IPS-18c (cell line): ENCODE data around the gene ORMDL2.
"Not testable (repeated sequence)": the region's sequence is repeated elsewhere in the genome, so short reads cannot be mapped to it uniquely, and the experiment has no call there.

Experiments
- H3K4me3 ChIP-seq: 2 replicates; pipeline ENCODE4 v1.7.0; 2013; ENCODE audit warnings: low read depth, mild to moderate bottlenecking, low read length, moderate library complexity; ENCODE audit not compliant: insufficient read depth
- H3K9me3 ChIP-seq: one replicate; pipeline ENCODE4 v1.6.1; 2013; ENCODE audit warnings: mild to moderate bottlenecking, low read length, moderate library complexity; ENCODE audit not compliant: control insufficient read depth, insufficient read depth

Gene ORMDL2

DNA sequence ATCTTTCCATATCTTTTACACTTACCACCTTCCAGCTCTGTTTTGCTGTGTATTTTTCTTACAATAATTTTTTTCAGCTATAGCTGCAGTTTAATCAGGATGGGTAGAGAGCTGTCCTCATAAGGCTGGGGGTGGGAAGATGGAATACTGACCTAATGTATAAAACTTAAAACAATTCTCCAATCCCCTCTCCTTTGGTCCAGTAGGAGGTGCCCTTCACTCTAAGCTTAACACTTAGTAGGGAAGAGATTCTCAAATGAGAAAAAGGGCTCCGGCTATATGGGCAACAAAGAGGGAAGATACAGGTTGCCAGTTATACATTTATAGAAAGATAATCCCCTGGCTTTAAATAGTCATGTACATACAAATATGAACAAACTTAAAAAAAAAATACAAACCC is 2.8 kb downstream of the ORMDL2 start:
- Histone ChIP-seq H3K4me3 (no peak overlapping the region), H3K9me3 (no peaks in the 10 kb centered on the region)

- Histone ChIP-seq H3K9me3 (no peaks in the 10 kb centered on the region), H3K4me3 (no peak overlapping the region)
Measured at GRCh38 chr12:55822228-55822627, 4.4 kb downstream of the ORMDL2 start.

DNA sequence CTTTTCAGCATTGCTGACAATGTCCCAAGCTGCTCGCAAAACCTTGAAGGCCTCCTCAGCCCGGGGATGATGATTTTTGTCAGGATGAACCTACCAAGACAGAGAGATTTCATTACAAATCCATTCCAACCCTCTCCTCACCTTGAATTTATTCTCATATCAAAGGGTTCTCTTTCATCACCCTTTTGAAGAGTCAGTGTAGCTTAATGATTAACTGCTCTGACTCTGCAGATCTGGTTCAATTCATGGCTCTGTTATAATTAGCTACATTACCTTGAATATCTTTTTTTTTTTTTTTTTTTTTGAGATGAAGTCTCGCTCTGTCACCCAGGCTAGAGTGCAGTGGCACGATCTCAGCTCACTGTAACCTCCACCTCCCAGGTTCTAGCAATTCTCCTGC is 5.6 kb downstream of the ORMDL2 start:
- Histone ChIP-seq H3K9me3 (no peaks in the 10 kb centered on the region), H3K4me3 (no peak overlapping the region)

DNA sequence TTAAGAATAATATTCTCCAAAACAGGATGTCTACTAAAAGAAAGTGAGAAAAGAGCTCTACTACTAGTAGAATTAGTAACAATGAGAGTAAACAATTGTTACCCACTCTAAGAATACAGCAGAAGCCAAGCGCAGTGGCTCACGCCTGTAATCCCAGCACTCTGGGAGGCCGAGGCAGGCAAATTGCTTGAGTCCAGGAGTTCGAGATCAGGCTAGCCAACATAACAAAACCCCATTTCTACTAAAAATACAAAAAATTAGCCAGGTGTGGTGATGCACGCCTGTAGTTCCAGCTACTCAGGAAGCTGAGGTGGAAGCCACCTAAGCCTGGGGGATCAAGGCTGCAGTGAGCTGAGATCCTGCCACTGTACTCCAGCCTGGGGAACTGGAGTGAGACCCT is 6.9 kb downstream of the ORMDL2 start:
- H3K4me3 ChIP-seq, result no peak overlapping the region
- no peaks in the 10 kb centered on the region for H3K9me3 ChIP-seq

- Histone ChIP-seq H3K4me3 (no peak overlapping the region), H3K9me3 (no peaks in the 10 kb centered on the region)
Measured at GRCh38 chr12:55827806-55828205, 10.0 kb downstream of the ORMDL2 start.

- Histone ChIP-seq H3K9me3 (no peaks in the 10 kb centered on the region), H3K4me3 (peak overlapping the region; percentile 62)
Measured at GRCh38 chr12:55828357-55828756, 10.5 kb downstream of the ORMDL2 start.

GRCh38 chr12:55829967-55830600 is 12.2 kb downstream of the ORMDL2 start:
- Histone ChIP-seq H3K4me3 (peak overlapping the region; percentile 98), H3K9me3 (no peaks in the 10 kb centered on the region)

GRCh38 chr12:55830601-55831446 is 13.0 kb downstream of the ORMDL2 start:
- Histone ChIP-seq H3K4me3 (peak overlapping the region; percentile 98), H3K9me3 (no peaks in the 10 kb centered on the region)

GRCh38 chr12:55831447-55831815 is 13.6 kb downstream of the ORMDL2 start:
- Histone ChIP-seq H3K4me3 (peak overlapping the region; percentile 98; the same call in 1 of the 2 replicates), H3K9me3 (no peaks in the 10 kb centered on the region)

- no peak overlapping the region; the same call in 1 of the 2 replicates for H3K4me3 ChIP-seq
- no peaks in the 10 kb centered on the region for H3K9me3 ChIP-seq
Measured at GRCh38 chr12:55833056-55833455, 15.2 kb downstream of the ORMDL2 start.

DNA sequence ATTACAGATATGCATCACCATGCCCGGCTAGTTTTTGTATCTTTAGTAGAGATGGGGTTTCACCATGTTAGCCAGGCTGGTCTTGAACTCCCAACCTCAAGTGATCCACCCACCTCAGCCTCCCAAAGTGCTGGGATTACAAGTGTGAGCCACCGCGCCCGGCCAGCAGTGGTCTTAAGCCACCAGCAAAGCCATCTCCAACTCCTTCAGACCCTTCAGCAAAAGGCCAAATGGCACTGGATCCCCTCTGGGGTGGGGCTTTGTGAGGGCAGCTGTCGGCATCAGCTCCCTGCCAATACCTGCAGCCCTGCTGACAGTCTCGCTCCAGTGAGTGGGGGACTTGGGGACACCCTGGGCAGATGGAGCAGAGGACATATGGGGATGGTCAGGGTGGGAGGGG is 16.6 kb downstream of the ORMDL2 start:
- not testable (repeated sequence) for H3K4me3 ChIP-seq, H3K9me3 ChIP-seq

- H3K9me3 ChIP-seq, result no peaks in the 10 kb centered on the region
- H3K4me3 ChIP-seq, result no peak overlapping the region
Measured at GRCh38 chr12:55838361-55838760, 20.5 kb downstream of the ORMDL2 start.

DNA sequence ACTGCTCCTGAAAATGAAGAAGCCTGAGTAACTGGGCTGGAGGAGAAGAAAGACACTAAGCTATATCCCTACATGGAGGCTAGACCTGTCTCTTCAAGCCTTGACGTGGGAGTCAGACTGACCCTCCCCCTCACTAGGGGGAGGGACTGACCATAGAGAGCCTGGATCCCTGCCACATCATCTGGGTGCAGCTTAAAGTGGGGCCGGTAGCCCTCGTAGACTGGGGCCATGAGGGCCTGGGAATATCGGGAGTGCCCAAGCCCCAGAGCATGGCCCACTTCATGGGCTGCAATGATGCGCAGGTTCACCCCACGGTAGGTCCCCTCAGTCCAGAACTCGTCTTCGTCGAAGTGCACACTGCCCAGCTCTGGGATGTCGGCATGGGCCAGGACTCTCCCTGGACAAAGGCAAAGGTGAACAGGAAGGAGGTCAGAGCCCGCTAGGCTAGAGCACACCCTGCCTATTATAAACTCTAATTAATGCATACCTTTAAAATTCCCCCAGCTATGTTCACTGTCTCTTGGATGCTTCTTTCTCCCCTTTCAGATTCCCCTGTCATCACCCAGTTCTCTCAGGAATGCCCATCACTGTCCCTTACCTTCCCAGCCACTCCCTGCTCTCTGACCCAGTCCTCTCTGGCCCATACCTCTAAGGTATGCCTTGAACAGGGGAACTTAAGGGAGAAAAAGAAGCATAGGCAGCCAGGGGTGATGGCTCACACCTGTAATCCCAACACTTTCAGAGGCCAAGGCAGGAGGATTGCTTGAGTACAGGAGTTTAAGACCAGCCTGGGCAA is 21.7 kb downstream of the ORMDL2 start:
- no peak overlapping the region for H3K4me3 ChIP-seq
- H3K9me3 ChIP-seq, result no peaks in the 10 kb centered on the region

DNA sequence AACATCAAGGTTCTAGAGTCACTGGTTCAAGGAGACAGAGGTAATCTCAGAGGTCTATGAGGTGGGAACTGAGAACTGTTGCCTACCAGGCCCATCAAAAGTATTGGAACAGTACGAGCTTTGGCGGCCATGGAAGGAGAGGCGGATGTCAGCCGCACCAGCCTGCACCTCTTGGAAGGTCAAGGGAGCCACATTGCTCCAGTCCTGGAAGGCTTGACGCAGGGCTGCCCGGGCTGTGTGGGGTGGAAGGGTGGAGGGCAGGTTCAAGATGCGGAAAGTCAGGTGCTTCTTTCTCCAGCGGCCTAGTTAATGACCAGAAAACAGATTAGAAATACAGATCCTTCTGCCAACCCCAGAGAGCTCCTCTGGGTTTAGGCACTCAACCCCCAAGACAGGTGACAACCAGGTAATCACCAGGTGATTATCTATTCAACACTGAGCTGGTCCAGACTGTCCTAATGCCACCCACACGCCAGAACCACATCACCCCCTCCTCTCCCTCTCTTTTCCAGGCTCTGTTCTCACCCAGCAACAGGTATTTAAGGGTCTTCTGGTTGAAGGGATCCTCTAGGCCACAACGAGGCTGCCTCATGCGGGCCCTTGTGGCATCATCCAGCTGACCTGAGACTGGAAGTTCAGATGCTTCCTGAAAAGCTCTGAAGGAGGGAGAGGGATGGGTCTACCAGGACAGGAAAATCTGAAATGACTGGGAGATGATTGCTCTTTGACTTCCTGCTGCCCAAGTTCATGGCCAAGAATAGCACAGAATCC is 22.9 kb downstream of the ORMDL2 start:
- no peak overlapping the region for H3K4me3 ChIP-seq
- no peaks in the 10 kb centered on the region for H3K9me3 ChIP-seq

DNA sequence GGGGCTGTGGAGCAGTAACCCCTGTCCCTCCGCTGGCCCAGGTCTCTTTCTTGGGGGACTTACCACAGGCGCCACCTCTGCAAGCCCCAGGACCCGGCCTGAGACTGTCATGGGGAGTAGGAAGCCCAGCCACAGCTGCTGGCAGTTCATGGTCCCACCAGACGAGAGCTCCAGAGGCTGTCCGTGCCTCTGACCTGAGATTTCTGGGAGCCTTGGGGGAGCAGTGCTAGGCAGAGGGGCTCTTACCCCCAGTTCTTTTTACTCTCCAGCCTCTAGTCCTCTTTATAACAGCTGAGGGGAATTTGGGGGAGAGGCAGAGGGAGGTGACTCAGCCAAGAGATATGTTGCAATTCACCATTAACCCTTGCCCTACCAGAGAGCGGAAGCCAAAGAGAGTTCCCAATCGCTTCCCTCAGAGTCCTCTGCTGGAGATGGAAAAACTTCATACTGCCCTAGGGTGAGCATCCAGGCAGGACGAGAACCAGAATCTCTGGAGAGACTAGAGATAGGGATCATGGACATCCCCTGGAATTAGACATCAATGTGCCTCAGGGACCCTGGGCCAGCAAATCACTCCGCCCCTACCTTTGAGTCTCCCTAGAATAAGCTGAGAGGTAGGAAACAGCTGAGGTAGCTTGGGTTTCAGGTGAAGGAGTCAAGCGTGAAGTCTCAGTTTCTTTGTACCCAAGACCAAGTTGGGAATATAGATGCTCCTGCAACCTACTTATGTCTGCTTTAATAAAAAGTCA is 25.0 kb downstream of the ORMDL2 start, which contains the start of gene MMP19:
Gene MMP19 (minus strand): TSS at position 256 of the 749 bp plus-strand sequence. CDS start 106 bp downstream, at position 150.
- no peaks in the 10 kb centered on the region for H3K9me3 ChIP-seq
- 0 out of 2 replicates have a peak within 1 kb of the TSS, but pooled peaks have one; percentile 21 for H3K4me3 ChIP-seq

- H3K4me3 ChIP-seq, result no peak overlapping the region
- no peaks in the 10 kb centered on the region for H3K9me3 ChIP-seq
Measured at GRCh38 chr12:55843431-55843830, 25.6 kb downstream of the ORMDL2 start.
